Lower lobe of right lung (tissue), 2 donors: Measurements from ENCODE around the gene COL23A1. TPM values are rescaled to one million over a fixed set of nuclear protein-coding genes. Genes with fewer than 3 reads are reported as not detected.
A peak's percentile ranks its signal among the peaks of the same experiment; 100 is the strongest.

Experiments
- ATAC-seq, 2 donors: fragments of 200-7000 bp; cut with Tn5 transposase; one replicate each; pipeline ENCODE4 v1.9.1; 2020 to 2022; ENCODE audit warnings: mild to moderate bottlenecking in 2 of 2, moderate library complexity in 2 of 2
- DNase-seq: peaks from one replicate; pipeline ENCODE4 v3.0.0-alpha.2; 2020
- H3K27ac ChIP-seq: fragments of 200-600 bp; one replicate; pipeline ENCODE4 v1.8.0; 2022
- H3K27me3 ChIP-seq: fragments of 200-600 bp; one replicate; pipeline ENCODE4 v1.8.0; 2022; ENCODE audit warnings: low read depth
- H3K36me3 ChIP-seq: fragments of 200-600 bp; one replicate; pipeline ENCODE4 v1.8.0; 2022; ENCODE audit warnings: mild to moderate bottlenecking
- H3K4me1 ChIP-seq: fragments of 200-600 bp; one replicate; pipeline ENCODE4 v1.8.0; 2022
- H3K4me3 ChIP-seq: fragments of 200-600 bp; one replicate; pipeline ENCODE4 v1.8.0; 2022; ENCODE audit warnings: mild to moderate bottlenecking
- H3K9me3 ChIP-seq: fragments of 200-600 bp; one replicate; pipeline ENCODE4 v1.8.0; 2022
- intact Hi-C: fragments of 100-400 bp; cut with DNase I; formaldehyde crosslinking; loops from one replicate; pipeline ENCODE4 v1.11.0; 2022
- total RNA-seq: library from RNA; stranded (reverse); fragmentation: NEBNext Ultra II Directional; extraction: Animal tissue kit (Norgen Biotek cat#: 25700); gene quantifications from one replicate; pipeline ENCODE4 v1.2.1, GENCODE V29; 2021
- TF ChIP-seq, protein P1 (sequence below): fragments of 200-600 bp; IDR thresholded peaks from one replicate; pipeline ENCODE4 v1.8.0; 2022; ENCODE audit warnings: antibody characterized with exemption, mild to moderate bottlenecking
- donor health status: DM: no; HTN: yes; CAD: no; lungs with severe emphysema.

COL23A1 gene
- total RNA-seq, 1 donor from 2014 or later: 1.2 TPM

DNA sequence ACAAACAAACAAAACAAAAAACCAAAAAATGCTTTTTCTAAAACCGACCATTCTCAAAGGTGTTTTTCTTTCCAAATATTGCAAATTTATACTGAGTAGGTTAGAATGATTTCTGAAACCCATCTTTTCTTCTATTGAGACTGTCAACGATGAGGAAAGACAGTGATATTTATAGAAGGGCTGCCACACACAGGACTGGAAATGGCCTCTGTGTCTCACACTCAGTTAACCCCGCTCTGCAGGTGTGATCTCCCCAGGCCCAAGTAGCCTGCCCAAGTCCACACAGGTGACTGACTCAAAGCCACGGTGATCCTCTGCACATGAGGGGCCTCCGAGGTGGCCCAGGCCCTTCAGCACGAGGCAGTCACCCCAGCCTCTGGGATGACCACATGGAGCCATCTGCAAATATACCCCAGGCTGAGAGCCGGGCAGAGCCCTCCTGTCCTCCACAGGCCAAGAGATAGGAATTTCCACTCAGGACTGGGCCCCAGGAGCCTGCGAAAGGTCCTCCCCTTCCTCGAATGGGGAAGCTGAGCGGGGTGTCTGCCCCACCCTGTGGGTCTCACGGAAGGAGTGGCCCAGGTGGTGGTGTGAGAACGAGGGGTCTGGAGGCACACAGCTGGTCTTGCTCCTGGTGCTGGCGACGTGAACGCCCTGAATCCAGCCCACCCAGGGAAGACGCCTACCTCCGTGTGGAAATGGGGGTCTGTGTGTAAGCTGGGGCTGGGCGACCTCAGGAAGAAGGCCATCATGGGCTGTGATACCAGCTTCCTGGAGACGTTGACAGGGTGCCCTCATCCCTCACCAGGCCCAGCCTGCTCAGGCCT lies 304.6 kb downstream of the COL23A1 start:
- TF ChIP-seq, protein P1, sequence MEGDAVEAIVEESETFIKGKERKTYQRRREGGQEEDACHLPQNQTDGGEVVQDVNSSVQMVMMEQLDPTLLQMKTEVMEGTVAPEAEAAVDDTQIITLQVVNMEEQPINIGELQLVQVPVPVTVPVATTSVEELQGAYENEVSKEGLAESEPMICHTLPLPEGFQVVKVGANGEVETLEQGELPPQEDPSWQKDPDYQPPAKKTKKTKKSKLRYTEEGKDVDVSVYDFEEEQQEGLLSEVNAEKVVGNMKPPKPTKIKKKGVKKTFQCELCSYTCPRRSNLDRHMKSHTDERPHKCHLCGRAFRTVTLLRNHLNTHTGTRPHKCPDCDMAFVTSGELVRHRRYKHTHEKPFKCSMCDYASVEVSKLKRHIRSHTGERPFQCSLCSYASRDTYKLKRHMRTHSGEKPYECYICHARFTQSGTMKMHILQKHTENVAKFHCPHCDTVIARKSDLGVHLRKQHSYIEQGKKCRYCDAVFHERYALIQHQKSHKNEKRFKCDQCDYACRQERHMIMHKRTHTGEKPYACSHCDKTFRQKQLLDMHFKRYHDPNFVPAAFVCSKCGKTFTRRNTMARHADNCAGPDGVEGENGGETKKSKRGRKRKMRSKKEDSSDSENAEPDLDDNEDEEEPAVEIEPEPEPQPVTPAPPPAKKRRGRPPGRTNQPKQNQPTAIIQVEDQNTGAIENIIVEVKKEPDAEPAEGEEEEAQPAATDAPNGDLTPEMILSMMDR: no peak
- DNase-seq (peak; percentile 39), ATAC-seq (no peak)
- no peak overlapping the region for H3K4me3 ChIP-seq
- H3K4me1 ChIP-seq: peaks cover 7% of the 10 kb centered on the region
- H3K27ac ChIP-seq: no peak overlapping the region
- H3K36me3 ChIP-seq: no peaks in the 10 kb centered on the region
- peaks cover 3% of the 10 kb centered on the region for H3K27me3 ChIP-seq
- peaks cover 9% of the 10 kb centered on the region for H3K9me3 ChIP-seq
- intact Hi-C loops: loop anchor here (10.0 kb wide), 1 partner anchor 269 kb away; no protein-coding TSS in a partner anchor

DNA sequence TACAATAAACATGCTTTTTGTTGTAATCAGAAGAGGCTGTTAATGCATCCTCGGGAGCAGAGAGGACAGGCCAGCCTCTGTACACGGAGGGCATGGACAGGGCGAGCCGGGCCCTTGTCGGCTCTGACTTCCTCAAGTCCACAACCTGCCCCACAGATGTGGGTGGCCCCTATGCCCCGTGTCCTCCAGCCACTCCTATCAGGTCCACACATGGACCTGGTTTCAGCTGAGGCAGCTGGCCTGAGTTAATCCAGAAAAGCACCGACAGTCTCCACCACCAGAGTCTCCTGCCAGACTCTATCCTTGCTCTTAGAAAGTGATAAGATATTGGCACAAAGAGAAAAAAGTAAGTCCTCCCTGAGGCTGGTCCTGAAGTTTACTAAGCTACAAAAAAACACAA lies 305.2 kb downstream of the COL23A1 start:
- DNase-seq (peak; percentile 19), ATAC-seq (no peak)
- no peaks in the 10 kb centered on the region for H3K36me3 ChIP-seq
- TF ChIP-seq, protein P1: no peak
- peaks cover 3% of the 10 kb centered on the region for H3K27me3 ChIP-seq
- H3K27ac ChIP-seq: no peak overlapping the region
- H3K4me1 ChIP-seq: peaks cover 10% of the 10 kb centered on the region
- intact Hi-C loops: loop anchor here (10.0 kb wide), 1 partner anchor 270 kb away; no protein-coding TSS in a partner anchor
- peaks cover 9% of the 10 kb centered on the region for H3K9me3 ChIP-seq
- no peak overlapping the region for H3K4me3 ChIP-seq

DNA sequence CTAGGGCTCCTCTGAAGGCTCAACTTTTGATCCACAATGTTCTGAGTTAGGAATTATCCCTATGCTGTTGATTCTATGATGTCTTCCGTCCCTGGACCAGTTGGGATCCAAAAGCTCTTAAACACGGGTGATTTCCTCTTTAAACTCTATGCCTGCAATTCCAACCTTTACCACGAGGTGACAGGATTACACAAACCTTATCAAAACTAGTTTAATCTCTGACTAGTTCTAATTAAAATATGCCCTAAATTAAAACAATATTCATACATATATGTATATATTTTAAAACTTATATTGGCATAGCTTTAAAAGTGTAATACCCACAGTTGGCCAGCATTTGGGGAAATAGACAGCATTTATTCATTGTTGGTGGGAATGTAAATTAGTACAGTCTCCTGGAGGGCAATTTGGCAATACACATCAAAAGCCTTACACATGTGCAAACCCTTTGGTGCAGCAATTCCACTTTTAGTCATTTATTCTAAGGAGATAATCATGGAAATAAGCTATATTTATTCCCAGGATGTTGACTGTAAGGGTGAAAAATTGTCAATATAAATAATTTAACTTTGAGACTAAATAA lies 306.0 kb downstream of the COL23A1 start:
- Histone ChIP-seq H3K4me3 (no peak overlapping the region), H3K9me3 (peaks cover 9% of the 10 kb centered on the region), H3K27me3 (peaks cover 6% of the 10 kb centered on the region), H3K27ac (no peak overlapping the region), H3K36me3 (no peaks in the 10 kb centered on the region), H3K4me1 (peaks cover 17% of the 10 kb centered on the region)
- intact Hi-C loops: loop anchor here (10.0 kb wide), 1 partner anchor 271 kb away; no protein-coding TSS in a partner anchor
- ATAC-seq (no peak), DNase-seq (no peak)
- TF ChIP-seq, protein P1: peak; percentile 52

DNA sequence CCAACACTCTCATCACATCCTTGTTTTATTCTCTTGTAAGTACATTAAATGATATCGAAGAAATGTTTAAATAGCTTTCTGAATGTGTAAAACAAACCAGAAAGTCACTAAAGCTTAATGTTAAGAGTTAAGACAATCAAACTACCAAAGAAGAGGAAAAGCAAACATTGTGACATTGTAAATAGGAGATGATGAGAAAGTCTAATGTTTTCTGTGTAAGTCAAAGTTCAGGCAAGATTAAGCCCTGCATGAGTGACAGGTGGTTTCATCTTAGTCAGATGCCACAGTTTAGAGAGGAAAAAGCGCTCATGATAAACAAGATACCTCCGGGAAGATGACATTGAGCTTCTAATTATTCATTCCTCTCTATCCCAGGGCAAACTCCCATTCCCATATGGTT lies 306.7 kb downstream of the COL23A1 start:
- TF ChIP-seq, protein P1: no peak
- no peak for ATAC-seq

DNA sequence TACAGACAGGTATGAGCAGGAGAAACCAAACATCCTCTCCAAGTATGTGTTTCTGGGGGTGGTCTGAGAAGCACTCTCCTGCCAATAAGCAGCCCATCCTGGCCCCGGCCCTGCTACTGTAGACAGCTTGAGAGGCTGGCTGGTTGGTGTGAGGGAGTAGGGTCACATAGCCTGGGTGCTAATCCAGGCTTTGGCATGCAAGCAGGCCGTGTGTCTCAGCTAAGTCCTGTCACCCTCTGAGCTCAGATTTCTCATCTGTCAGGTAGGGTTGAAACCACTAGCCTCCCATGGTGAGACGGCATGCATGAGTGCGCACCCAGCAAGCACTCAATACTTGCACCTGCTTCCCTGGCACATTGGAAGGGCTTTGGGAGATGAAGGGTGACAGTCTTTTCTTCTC lies 307.8 kb downstream of the COL23A1 start:
- Histone ChIP-seq H3K36me3 (no peaks in the 10 kb centered on the region), H3K9me3 (peaks cover 9% of the 10 kb centered on the region), H3K4me1 (peaks cover 10% of the 10 kb centered on the region), H3K27ac (no peak overlapping the region), H3K4me3 (no peak overlapping the region), H3K27me3 (peaks cover 4% of the 10 kb centered on the region)
- ATAC-seq (no peak), DNase-seq (peak; percentile 40)
- intact Hi-C loops: loop anchor here (10.0 kb wide), 1 partner anchor 272 kb away; no protein-coding TSS in a partner anchor
- TF ChIP-seq, protein P1: no peak

More for the DNA sequence above, 306.7 kb downstream of the COL23A1 start:
- H3K4me1 ChIP-seq: peaks cover 12% of the 10 kb centered on the region
- H3K9me3 ChIP-seq: peaks cover 9% of the 10 kb centered on the region
- intact Hi-C loops: loop anchor here (10.0 kb wide), 1 partner anchor 271 kb away; no protein-coding TSS in a partner anchor
- H3K27ac ChIP-seq: no peak overlapping the region
- peaks cover 7% of the 10 kb centered on the region for H3K27me3 ChIP-seq
- no peak for DNase-seq
- no peak overlapping the region for H3K4me3 ChIP-seq
- no peaks in the 10 kb centered on the region for H3K36me3 ChIP-seq
